HepG2 (cell line): Measurements from ENCODE around the gene TOR1B. TPM values are rescaled to one million over a fixed set of nuclear protein-coding genes. Genes with fewer than 3 reads are reported as not detected.

ENCODE experiments used
- ATAC-seq: fragments of 200-7000 bp; cut with Tn5 transposase; 3 replicates; pipeline ENCODE4 v1.9.1; 2020; ENCODE audit warnings: mild to moderate bottlenecking, moderate library complexity
- BruUV-seq: library from RNA; stranded (reverse); fragments of 400-500 nt; replicated peaks from 2 replicates; lab custom pipeline; 2021; lab: Mats Ljungman, UMichigan
- CTCF ChIA-PET: fragments of 300-600 bp; formaldehyde crosslinking; extraction: SDS; loops from one replicate; lab custom pipeline; 2021; ENCODE audit warnings: low total read pairs, inconsistent platforms, low intra/inter-chr PET ratio; lab: Yijun Ruan, JAX
- POLR2A ChIA-PET: fragments of 350-600 bp; sonication (Branson Sonifier 250); formaldehyde crosslinking; loops from one replicate; lab custom pipeline; 2020; ENCODE audit warnings: antibody characterized with exemption, inconsistent platforms; lab: Yijun Ruan, JAX
- DNase-seq: peaks from one replicate; pipeline ENCODE4 v3.0.0-alpha.2; 2015; ENCODE audit warnings: low spot score
- FAIRE-seq: peaks from 3 replicates; lab custom pipeline; 2011; peaks lifted over from hg19 to GRCh38; lab: Jason Lieb, UNC
- H2AFZ ChIP-seq: one replicate; pipeline ENCODE4 v1.6.1; 2011; ENCODE audit warnings: low read length, inconsistent platforms
- H3K27ac ChIP-seq: fragments of 300-600 bp; 3 replicates; pipeline ENCODE4 v1.8.0; 2011; ENCODE audit warnings: mixed run types, mild to moderate bottlenecking, mixed read lengths, low read length, inconsistent platforms; ENCODE audit not compliant: insufficient read depth; ENCODE audit errors: extremely low read length
- H3K27me3 ChIP-seq, 2 experiments: fragments of 200-600 bp in 1 of 2; 2 replicates in 1 of 2; 3 replicates in 1 of 2; pipeline versions ENCODE4 v1.6.0 to v1.8.0; 2011; ENCODE audit warnings: low read length in 2 of 2, mild to moderate bottlenecking in 2 of 2, moderate library complexity in 2 of 2, inconsistent platforms in 1 of 2; ENCODE audit not compliant: insufficient read depth in 2 of 2, control insufficient read depth in 1 of 2
- H3K36me3 ChIP-seq, 2 experiments: fragments of 200-600 bp in 1 of 2; replicated peaks in 1 of 2; 2 replicates in 1 of 2; 3 replicates in 1 of 2; pipeline versions ENCODE4 v1.5.1 to v1.8.0; 2011; ENCODE audit warnings: low read length in 2 of 2, inconsistent platforms in 1 of 2; ENCODE audit not compliant: insufficient read depth in 2 of 2, control insufficient read depth in 1 of 2
- H3K4me1 ChIP-seq: 2 replicates; pipeline ENCODE4 v1.5.1; 2012; ENCODE audit warnings: low read length, inconsistent platforms; ENCODE audit not compliant: insufficient read depth
- H3K4me2 ChIP-seq: 2 replicates; pipeline ENCODE4 v1.6.0; 2011; ENCODE audit warnings: low read depth, low read length, inconsistent platforms
- H3K4me3 ChIP-seq, 3 experiments: fragments of 200-600 bp in 1 of 3; sonication (generic), shearing (Covaris generic) in 1 of 3; replicated peaks in 1 of 3; 2 replicates each; pipeline ENCODE4 v1.5.1; 2011 to 2016; ENCODE audit warnings: low read length in 3 of 3, inconsistent platforms in 2 of 3, low read depth in 2 of 3, mild to moderate bottlenecking in 2 of 3, control low read depth in 1 of 3, mixed read lengths in 1 of 3; ENCODE audit not compliant: insufficient read depth in 1 of 3
- H3K79me2 ChIP-seq: one replicate; pipeline ENCODE4 v1.6.1; 2011; ENCODE audit warnings: low read length, inconsistent platforms; ENCODE audit not compliant: insufficient read depth
- H3K9ac ChIP-seq: 2 replicates; pipeline ENCODE4 v1.6.0; 2011; ENCODE audit warnings: mild to moderate bottlenecking, low read depth, low read length, inconsistent platforms; ENCODE audit not compliant: insufficient read depth
- H3K9me3 ChIP-seq: 2 replicates; pipeline ENCODE4 v1.5.1; 2012; ENCODE audit warnings: mild to moderate bottlenecking, low read length
- H4K20me1 ChIP-seq: 2 replicates; pipeline ENCODE4 v1.6.0; 2011; ENCODE audit warnings: inconsistent platforms, mild to moderate bottlenecking, low read length, moderate library complexity; ENCODE audit not compliant: insufficient read depth
- ATF3 ChIP-seq: sonication (generic); formaldehyde crosslinking; IDR thresholded peaks from 2 replicates; pipeline ENCODE4 v1.4.0; 2020; ENCODE audit warnings: missing genetic modification reagents
- ETV6 ChIP-seq: sonication (generic); formaldehyde crosslinking; conservative IDR thresholded peaks from 2 replicates; pipeline ENCODE4 v1.4.0; 2020; ENCODE audit warnings: missing genetic modification reagents
- GATAD1 ChIP-seq: IDR thresholded peaks from 2 replicates; pipeline ENCODE4 v1.6.1; 2016; ENCODE audit warnings: missing genetic modification reagents, missing compliant biosample characterization
- GPBP1L1 ChIP-seq: sonication (generic); formaldehyde crosslinking; IDR thresholded peaks from 2 replicates; pipeline ENCODE4 v1.5.0; 2020; ENCODE audit warnings: mild to moderate bottlenecking, missing genetic modification reagents
- HDAC2 ChIP-seq: sonication (generic); formaldehyde crosslinking; IDR thresholded peaks from 2 replicates; pipeline ENCODE4 v1.4.0; 2020; ENCODE audit warnings: missing genetic modification reagents
- JUND ChIP-seq: sonication (generic); formaldehyde crosslinking; IDR thresholded peaks from 2 replicates; pipeline ENCODE4 v1.8.0; 2022; ENCODE audit warnings: mild to moderate bottlenecking, missing genetic modification reagents
- MXD3 ChIP-seq: IDR thresholded peaks from 2 replicates; pipeline ENCODE4 v1.6.1; 2016; ENCODE audit warnings: mild to moderate bottlenecking, missing biosample characterization, missing genetic modification reagents
- PRDM10 ChIP-seq: sonication (generic); formaldehyde crosslinking; IDR thresholded peaks from 2 replicates; pipeline ENCODE4 v1.4.0; 2020; ENCODE audit warnings: low read depth, missing genetic modification reagents
- ZBTB2 ChIP-seq: sonication (generic); formaldehyde crosslinking; IDR thresholded peaks from 2 replicates; pipeline ENCODE4 v1.8.0; 2022; ENCODE audit warnings: low read depth, missing genetic modification reagents
- ZNF101 ChIP-seq: sonication (generic); formaldehyde crosslinking; IDR thresholded peaks from 2 replicates; pipeline ENCODE4 v1.4.0; 2020; ENCODE audit warnings: mild to moderate bottlenecking, low read depth, missing genetic modification reagents, borderline replicate concordance
- ZNF569 ChIP-seq: sonication (generic); formaldehyde crosslinking; IDR thresholded peaks from 2 replicates; pipeline ENCODE4 v1.5.0; 2020; ENCODE audit warnings: mild to moderate bottlenecking, missing genetic modification reagents, moderate library complexity, borderline replicate concordance
- ZNF709 ChIP-seq: sonication (generic); formaldehyde crosslinking; IDR thresholded peaks from 2 replicates; pipeline ENCODE4 v1.5.0; 2020; ENCODE audit warnings: mild to moderate bottlenecking, missing genetic modification reagents
- ZNF770 ChIP-seq: sonication (generic); formaldehyde crosslinking; IDR thresholded peaks from 2 replicates; pipeline ENCODE4 v1.5.0; 2020; ENCODE audit warnings: mild to moderate bottlenecking, missing genetic modification reagents
- ZNF792 ChIP-seq: IDR thresholded peaks from 2 replicates; pipeline ENCODE4 v1.6.1; 2016
- WGBS: methylation state at CpG from one replicate; pipeline ENCODE4 v1.1.6; 2017; ENCODE audit warnings: low lambda C conversion rate; 5-methylcytosine and 5-hydroxymethylcytosine counted together
- in situ Hi-C: cut with HindIII; loops from 2 replicates; pipeline ENCODE4 v1.10.0; 2017; ENCODE audit warnings: low pct_unique_long_range_greater_than_20kb; ENCODE audit not compliant: extremely low pct_ligation_motif_present
- intact Hi-C: fragments of 100-400 bp; cut with micrococcal nuclease; formaldehyde crosslinking; loops from one replicate; pipeline ENCODE4 v1.10.0; 2022; ENCODE audit not compliant: unreplicated experiment
- polyA plus RNA-seq, 8 experiments: library from polyadenylated mRNA; depleted of rRNA in 3 of 8; stranded (reverse) in 7 of 8; unstranded in 1 of 8; fragments of >200 nt; fragmentation: Illumina TruSeq in 4 of 8; extraction: Trizol in 4 of 8; gene quantifications; 2 replicates each; pipeline versions ENCODE4 v1.2.1 to v1.2.3, GENCODE V29; 2011 to 2016; ENCODE audit warnings: low read depth in 4 of 8, missing spikeins in 1 of 8, mixed read lengths in 1 of 8; ENCODE audit not compliant: insufficient read depth in 1 of 8
- total RNA-seq, 5 experiments: library from RNA; depleted of rRNA; stranded (reverse); fragments of >200 nt; fragmentation: Illumina TruSeq; extraction: Trizol; gene quantifications; 2 replicates each; pipeline ENCODE4 v1.2.3, GENCODE V29; 2016; ENCODE audit warnings: low read depth in 1 of 5
- TF ChIP-seq, protein P1 (sequence below): IDR thresholded peaks from 2 replicates; pipeline ENCODE4 v1.6.1; 2016; ENCODE audit warnings: low read depth, borderline replicate concordance

The TOR1B gene
- total and polyA plus RNA-seq, 2 of the 13 experiments (the other 11 are each of a cell fraction or from before 2014, with no cell fraction given): 18.1 to 21.3 TPM

DNA sequence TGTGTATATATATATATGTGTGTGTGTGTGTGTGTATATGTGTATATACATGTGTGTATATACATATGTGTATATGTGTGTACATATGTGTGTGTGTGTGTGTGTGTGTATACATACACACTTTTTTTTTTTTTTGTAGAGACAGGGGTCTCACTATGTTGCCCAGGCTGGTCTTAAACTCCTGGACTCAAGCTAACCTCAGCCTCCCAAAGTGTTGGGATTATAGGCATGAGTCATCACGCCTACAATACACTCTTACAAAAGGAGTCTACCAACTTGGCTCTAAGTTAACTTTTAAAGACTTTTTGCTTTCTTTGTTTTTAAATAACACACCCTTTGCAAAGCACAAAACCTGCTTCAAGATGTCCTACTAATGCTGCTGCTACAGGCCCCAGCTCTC is 30.0 kb downstream of the TOR1B start:
- no peak for FAIRE-seq
- H3K4me3 ChIP-seq: no peak overlapping the region
- no peak overlapping the region for H3K4me2 ChIP-seq
- intact Hi-C loops: no loop called here
- no peak overlapping the region for H3K9ac ChIP-seq
- H2AFZ ChIP-seq: no peak overlapping the region
- H3K27ac ChIP-seq: no peak overlapping the region
- no TSS peak for BruUV-seq
- H3K4me1 ChIP-seq: peaks cover 19% of the 10 kb centered on the region
- DNase-seq: no peak
- WGBS: 88% methylated on average over 1 of the region's 1 CpG
- ChIA-PET CTCF (no interaction called here), POLR2A (no interaction called here)
- in situ Hi-C loops: no loop called here
- no peak for ATAC-seq
- peaks cover 6 to 25% of the 10 kb centered on the region in 2 experiments; a peak in 4 of 5 replicates for H3K36me3 ChIP-seq
- no peaks in the 10 kb centered on the region; a peak in 1 of 5 replicates for H3K27me3 ChIP-seq
- no peaks in the 10 kb centered on the region for H4K20me1 ChIP-seq
- TF ChIP-seq, protein P1, sequence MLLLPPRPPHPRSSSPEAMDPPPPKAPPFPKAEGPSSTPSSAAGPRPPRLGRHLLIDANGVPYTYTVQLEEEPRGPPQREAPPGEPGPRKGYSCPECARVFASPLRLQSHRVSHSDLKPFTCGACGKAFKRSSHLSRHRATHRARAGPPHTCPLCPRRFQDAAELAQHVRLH: no peak
- TF ChIP-seq ZNF792 (CRISPR knock-in tag) (no peak), ZNF709 (no peak), ZNF770 (CRISPR knock-in tag) (no peak), JUND (no peak), PRDM10 (no peak), GPBP1L1 (CRISPR knock-in tag) (no peak), ATF3 (CRISPR knock-in tag) (no peak), MXD3 (no peak), ZNF569 (no peak), ZBTB2 (no peak), HDAC2 (CRISPR knock-in tag) (no peak), GATAD1 (CRISPR knock-in tag) (no peak), ETV6 (CRISPR knock-in tag) (no peak), ZNF101 (CRISPR knock-in tag) (no peak)
- no peaks in the 10 kb centered on the region for H3K9me3 ChIP-seq
- peaks cover 9% of the 10 kb centered on the region for H3K79me2 ChIP-seq
